ENCODE data around the gene RBM5.

The RBM5 gene

DNA sequence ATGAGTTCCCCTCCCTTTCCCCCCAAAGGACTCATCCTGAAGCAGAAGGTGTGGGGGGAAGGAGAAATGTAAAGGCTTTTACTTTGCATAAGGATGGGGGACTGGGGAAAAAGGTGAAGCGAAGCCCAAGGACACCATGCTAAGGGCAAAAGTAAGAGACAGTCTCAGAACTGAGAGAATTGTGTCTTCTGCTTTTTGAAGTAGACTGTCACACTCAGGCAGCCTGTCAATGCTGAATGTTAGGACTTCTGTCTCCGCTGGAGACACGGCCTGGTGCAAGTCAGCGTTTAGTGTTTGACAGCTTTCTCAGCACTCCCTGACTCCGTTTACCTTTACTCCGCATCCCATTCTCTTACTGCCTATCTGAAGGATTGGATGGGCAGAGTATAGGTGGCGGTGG lies 13.8 kb downstream of the RBM5 start:
- no peak for DNase-seq (ENCODE audit: low spot score)
- TF ChIP-seq, protein P1, sequence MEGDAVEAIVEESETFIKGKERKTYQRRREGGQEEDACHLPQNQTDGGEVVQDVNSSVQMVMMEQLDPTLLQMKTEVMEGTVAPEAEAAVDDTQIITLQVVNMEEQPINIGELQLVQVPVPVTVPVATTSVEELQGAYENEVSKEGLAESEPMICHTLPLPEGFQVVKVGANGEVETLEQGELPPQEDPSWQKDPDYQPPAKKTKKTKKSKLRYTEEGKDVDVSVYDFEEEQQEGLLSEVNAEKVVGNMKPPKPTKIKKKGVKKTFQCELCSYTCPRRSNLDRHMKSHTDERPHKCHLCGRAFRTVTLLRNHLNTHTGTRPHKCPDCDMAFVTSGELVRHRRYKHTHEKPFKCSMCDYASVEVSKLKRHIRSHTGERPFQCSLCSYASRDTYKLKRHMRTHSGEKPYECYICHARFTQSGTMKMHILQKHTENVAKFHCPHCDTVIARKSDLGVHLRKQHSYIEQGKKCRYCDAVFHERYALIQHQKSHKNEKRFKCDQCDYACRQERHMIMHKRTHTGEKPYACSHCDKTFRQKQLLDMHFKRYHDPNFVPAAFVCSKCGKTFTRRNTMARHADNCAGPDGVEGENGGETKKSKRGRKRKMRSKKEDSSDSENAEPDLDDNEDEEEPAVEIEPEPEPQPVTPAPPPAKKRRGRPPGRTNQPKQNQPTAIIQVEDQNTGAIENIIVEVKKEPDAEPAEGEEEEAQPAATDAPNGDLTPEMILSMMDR (IDR thresholded peaks at IDR 0.05; ENCODE audit: extremely low read depth, missing control alignments), result no peak

DNA sequence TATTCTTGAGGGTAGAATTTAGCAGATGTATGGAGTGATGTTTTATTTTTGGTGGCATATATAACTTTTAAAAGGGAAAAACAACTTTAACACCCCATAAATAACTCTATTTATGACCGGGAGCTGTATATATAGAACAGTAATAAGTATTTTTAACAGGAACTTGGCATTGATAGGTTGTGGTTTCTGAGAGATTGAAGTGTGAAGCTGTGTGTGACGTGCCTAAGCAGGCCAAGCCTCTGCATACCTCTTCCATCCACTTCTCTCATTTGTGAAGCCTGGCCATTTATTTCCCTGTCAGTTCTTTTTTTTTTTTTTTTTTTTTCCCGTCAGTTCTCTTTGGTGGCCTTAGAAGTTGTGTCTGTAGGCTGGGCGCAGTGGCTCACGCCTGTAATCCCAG lies 23.0 kb downstream of the RBM5 start:
- TF ChIP-seq, protein P1 (IDR thresholded peaks at IDR 0.05; ENCODE audit: extremely low read depth, missing control alignments), result no peak
- no peak for DNase-seq (ENCODE audit: low spot score)

DNA sequence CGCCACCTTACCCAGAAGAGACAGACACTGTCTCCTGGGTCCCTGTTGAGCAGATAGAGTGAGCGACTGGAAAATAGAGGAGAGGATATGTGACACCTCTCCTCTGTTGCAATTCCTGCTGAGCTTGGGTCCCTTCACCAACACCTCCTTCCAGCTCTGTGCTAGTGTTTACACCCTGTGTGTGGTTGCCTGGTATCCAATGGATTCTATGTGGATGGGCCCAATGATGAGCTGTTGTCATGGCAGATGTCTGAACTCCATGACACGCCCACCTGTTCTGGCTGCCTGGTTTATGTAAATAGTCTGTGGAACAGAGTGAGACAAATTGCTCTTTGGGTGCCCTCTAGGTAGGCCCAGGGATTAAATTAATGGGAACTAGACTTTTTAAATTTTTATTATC lies 23.7 kb downstream of the RBM5 start:
- DNase-seq (ENCODE audit: low spot score), result no peak

DNA sequence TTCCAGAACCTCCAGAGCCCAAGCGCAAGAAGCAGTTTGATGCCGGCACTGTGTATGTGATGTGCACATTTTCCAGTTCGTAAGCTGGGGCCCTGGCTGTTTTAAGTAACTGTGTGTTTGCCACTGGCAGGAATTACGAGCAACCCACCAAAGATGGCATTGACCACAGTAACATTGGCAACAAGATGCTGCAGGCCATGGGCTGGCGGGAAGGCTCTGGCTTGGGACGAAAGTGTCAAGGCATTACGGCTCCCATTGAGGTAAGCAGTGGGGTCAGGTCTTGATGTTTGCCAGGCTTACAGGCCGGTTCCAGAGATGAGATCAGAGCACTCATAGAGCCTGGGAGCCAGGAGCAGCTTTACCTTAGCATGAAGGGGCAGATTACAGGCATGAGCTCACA lies 28.4 kb downstream of the RBM5 start:
- TF ChIP-seq, protein P1 (IDR thresholded peaks at IDR 0.05; ENCODE audit: extremely low read depth, missing control alignments), result no peak
- DNase-seq (ENCODE audit: low spot score), result no peak

More for the DNA sequence above, 23.7 kb downstream of the RBM5 start:
- TF ChIP-seq, protein P1 (IDR thresholded peaks at IDR 0.05; ENCODE audit: extremely low read depth, missing control alignments), result no peak

DNA sequence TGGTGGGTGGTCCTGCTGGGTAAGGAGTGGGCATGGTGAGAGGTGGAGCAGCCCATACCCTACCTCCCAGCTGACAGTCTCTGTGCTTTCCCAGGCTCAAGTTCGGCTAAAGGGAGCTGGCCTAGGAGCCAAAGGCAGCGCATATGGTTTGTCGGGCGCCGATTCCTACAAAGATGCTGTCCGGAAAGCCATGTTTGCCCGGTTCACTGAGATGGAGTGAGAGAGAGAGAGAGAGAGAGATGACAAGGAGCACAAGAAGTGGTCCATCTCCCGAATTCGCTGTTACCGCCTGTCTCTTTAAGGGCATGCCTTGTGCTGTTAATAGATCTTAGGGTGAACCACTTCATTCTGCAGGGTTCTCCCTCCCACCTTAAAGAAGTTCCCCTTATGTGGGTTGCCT lies 29.5 kb downstream of the RBM5 start:
- no peak for DNase-seq (ENCODE audit: low spot score)
- TF ChIP-seq, protein P1 (IDR thresholded peaks at IDR 0.05; ENCODE audit: extremely low read depth, missing control alignments), result no peak

DNA sequence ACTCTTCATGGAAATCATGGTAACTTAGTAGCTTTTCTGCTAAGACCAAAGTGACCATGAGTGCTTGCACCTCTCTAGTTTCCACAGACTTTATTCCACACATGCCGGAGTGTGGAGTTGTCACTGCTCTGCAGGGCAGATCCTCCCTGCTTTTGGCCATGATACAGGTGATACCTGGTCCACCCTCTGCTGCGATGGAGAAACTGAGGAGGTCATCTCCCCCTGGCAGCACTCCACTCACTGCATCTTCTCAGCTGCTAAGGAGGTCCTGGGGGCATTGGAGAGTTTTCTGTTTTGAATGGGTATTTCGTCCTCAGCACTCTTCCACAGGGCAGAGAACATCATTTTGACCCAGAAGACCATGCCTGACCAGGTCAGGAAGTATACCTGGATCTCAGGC lies 31.1 kb downstream of the RBM5 start:
- DNase-seq (ENCODE audit: low spot score), result no peak
- TF ChIP-seq, protein P1 (IDR thresholded peaks at IDR 0.05; ENCODE audit: extremely low read depth, missing control alignments), result no peak

DNA sequence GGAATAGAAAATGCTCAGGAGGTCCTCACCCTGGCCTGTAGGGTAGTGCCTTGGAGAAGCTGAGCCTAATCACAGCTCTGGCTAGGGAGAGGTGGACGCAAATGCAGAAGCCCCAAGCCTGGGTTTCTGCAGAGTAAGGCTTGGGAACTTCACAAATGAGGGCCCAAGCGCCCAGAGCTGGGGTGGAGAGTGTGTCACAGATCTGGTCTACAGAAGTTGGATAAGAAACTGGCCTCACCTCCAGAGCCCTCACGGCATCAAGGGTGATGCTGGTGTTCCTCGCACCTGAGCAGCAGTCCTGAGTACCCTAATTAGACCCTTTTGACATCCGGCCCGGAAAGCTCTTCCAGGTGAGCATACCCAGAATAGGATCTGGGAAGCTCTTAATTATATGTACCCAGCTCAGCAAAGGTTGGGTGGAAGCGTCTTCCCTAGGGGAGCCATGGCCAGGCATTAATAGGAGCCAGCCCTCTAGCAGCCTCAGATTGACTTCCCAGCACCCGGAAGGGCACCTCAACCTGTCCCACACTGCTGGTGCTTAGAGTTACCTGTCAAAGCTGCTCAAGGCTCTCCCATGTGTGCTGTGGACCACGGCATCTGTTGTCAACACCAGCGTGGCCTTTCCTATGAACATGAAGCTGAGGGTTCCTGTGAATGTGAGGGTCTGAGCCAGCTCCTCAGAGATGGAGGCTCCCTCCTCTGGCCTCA lies 31.8 kb downstream of the RBM5 start:
- peak; percentile 17 for DNase-seq (ENCODE audit: low spot score)
- TF ChIP-seq, protein P1 (IDR thresholded peaks at IDR 0.05; ENCODE audit: extremely low read depth, missing control alignments), result no peak

All from GM20000 (cell line).